ENCODE measurements around the gene ZNF507. TPM values are rescaled to one million over a fixed set of nuclear protein-coding genes. Genes with fewer than 3 reads are reported as not detected.

Gene ZNF507
- total RNA-seq, 6 experiments from 2014 or later = 7.1 to 10.9 (median 9.1) TPM

- no peaks in the 10 kb centered on the region for H3K27me3 ChIP-seq
- H3K9me3 ChIP-seq = no peaks in the 10 kb centered on the region
- ATAC-seq (no peak), DNase-seq (no peak)
- no peak for TF ChIP-seq CTCF (IDR thresholded peaks at IDR 0.05)
- TF ChIP-seq POLR2A (IDR thresholded peaks at IDR 0.05) = no peak
- intact Hi-C loops (cut with DNase I) = no loop called here
- H3K27ac ChIP-seq = no peak overlapping the region
- WGBS (ENCODE audit: insufficient coverage, low coverage, low lambda C conversion rate, missing lambda C conversion rate) = 47% methylated on average over 3 of the region's 7 CpGs
- H3K4me3 ChIP-seq = no peak overlapping the region
- no peaks in the 10 kb centered on the region for H3K36me3 ChIP-seq
- no peaks in the 10 kb centered on the region for H3K4me1 ChIP-seq
Observed at GRCh38 chr19:32322541-32322940, 22.9 kb upstream of the ZNF507 start.

GRCh38 chr19:32324631-32325285 is 20.7 kb upstream of the ZNF507 start:
- no peaks in the 10 kb centered on the region for H3K9me3 ChIP-seq
- WGBS (ENCODE audit: insufficient coverage, low coverage, low lambda C conversion rate, missing lambda C conversion rate) = 58% methylated on average over 10 of the region's 10 CpGs
- no peaks in the 10 kb centered on the region for H3K36me3 ChIP-seq
- no peaks in the 10 kb centered on the region for H3K4me1 ChIP-seq
- H3K27me3 ChIP-seq = no peaks in the 10 kb centered on the region
- intact Hi-C loops (cut with DNase I) = no loop called here
- TF ChIP-seq CTCF (IDR thresholded peaks at IDR 0.05) (no peak), POLR2A (IDR thresholded peaks at IDR 0.05) (no peak)
- ATAC-seq (no peak), DNase-seq (no peak)
- H3K27ac ChIP-seq = no peak overlapping the region
- no peak overlapping the region for H3K4me3 ChIP-seq

GRCh38 chr19:32330213-32330857 is 15.1 kb upstream of the ZNF507 start:
- 55% methylated on average over 10 of the region's 17 CpGs for WGBS (ENCODE audit: insufficient coverage, low coverage, low lambda C conversion rate, missing lambda C conversion rate)
- intact Hi-C loops (cut with DNase I) = no loop called here
- H3K9me3 ChIP-seq = no peaks in the 10 kb centered on the region
- H3K36me3 ChIP-seq = no peaks in the 10 kb centered on the region
- ATAC-seq (peak in 1 of 4 donors; percentile 32), DNase-seq (no peak)
- no peak overlapping the region for H3K27ac ChIP-seq
- no peaks in the 10 kb centered on the region for H3K27me3 ChIP-seq
- no peak for TF ChIP-seq POLR2A (IDR thresholded peaks at IDR 0.05)
- no peak for TF ChIP-seq CTCF (IDR thresholded peaks at IDR 0.05)
- no peaks in the 10 kb centered on the region for H3K4me1 ChIP-seq
- no peak overlapping the region for H3K4me3 ChIP-seq

- DNase-seq (no peak), ATAC-seq (no peak)
- no peaks in the 10 kb centered on the region for H3K36me3 ChIP-seq
- H3K4me3 ChIP-seq = no peak overlapping the region
- intact Hi-C loops (cut with DNase I) = no loop called here
- peaks cover 0 to 3% (median 0%) of the 10 kb centered on the region in 4 donors for H3K4me1 ChIP-seq
- no peak for TF ChIP-seq POLR2A (IDR thresholded peaks at IDR 0.05)
- TF ChIP-seq CTCF (IDR thresholded peaks at IDR 0.05) = no peak
- whole genome bisulfite sequencing (ENCODE audit: insufficient coverage, low coverage, low lambda C conversion rate, missing lambda C conversion rate) = 50% methylated on average over 5 of the region's 5 CpGs
- no peaks in the 10 kb centered on the region for H3K27me3 ChIP-seq
- no peak overlapping the region for H3K27ac ChIP-seq
- H3K9me3 ChIP-seq = no peaks in the 10 kb centered on the region
Observed at GRCh38 chr19:32333227-32333626, 12.2 kb upstream of the ZNF507 start.

Data from right lobe of liver (tissue), 6 donors.